ENCODE results near the gene IFTAP.

IFTAP gene

DNA sequence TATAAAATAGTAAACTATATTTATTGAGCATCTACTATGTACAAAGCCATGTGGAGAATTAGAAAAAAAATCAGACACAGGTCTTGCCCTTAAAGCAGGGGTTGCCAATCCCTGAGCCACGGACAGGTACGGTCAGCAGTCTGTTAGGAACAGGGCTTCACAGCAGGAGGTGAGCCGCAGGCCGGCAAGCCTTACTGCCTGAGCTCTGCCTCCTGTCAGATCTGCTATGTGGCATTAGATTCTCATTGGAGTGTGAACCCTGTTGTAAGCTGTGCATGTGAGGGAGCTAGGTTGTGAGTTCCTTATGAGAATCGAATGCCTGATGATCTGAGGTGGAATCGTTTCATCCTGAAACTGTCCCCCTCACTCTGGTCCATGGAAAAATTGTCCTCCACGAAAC, 5.9 kb downstream of the IFTAP start:
- no peak for DNase-seq

DNA sequence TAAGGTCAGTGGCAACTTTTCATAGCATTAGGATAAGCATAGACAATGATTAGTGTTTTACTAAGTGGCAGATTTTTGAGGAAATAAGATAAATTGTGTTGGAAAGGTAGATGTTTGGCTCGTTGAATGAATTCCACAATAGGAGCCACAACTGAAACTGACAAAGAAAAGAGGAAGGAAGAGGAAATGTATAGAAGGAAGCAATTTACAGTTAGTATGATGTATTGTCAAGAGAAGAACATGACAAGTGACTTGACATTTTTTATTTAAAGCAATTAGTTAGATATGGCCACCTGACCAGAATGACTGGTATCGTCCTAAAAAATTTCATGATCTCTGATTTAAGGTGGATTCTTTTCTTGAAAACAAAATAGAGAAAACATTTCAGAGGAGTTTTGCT, 6.9 kb downstream of the IFTAP start:
- DNase-seq, result no peak

DNA sequence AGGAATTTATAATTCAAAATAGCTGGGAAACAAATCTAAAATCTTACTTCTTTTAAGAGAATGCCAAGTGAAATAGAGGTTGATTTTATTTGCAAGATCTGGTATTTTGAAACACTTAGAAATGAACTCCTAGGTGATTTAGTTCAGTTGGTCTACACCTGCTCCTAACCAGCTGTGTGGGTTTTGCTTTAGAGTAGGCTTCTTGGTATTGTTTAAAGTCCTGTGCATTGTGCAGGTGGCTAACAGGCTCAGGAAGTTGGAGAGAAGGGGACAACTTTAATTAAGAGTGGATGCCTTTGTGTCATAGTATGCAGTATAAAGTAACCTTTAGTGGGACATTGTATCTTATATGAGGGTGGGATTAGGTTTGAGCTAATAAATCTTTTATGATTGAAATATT, 7.8 kb downstream of the IFTAP start:
- DNase-seq, result no peak

DNA sequence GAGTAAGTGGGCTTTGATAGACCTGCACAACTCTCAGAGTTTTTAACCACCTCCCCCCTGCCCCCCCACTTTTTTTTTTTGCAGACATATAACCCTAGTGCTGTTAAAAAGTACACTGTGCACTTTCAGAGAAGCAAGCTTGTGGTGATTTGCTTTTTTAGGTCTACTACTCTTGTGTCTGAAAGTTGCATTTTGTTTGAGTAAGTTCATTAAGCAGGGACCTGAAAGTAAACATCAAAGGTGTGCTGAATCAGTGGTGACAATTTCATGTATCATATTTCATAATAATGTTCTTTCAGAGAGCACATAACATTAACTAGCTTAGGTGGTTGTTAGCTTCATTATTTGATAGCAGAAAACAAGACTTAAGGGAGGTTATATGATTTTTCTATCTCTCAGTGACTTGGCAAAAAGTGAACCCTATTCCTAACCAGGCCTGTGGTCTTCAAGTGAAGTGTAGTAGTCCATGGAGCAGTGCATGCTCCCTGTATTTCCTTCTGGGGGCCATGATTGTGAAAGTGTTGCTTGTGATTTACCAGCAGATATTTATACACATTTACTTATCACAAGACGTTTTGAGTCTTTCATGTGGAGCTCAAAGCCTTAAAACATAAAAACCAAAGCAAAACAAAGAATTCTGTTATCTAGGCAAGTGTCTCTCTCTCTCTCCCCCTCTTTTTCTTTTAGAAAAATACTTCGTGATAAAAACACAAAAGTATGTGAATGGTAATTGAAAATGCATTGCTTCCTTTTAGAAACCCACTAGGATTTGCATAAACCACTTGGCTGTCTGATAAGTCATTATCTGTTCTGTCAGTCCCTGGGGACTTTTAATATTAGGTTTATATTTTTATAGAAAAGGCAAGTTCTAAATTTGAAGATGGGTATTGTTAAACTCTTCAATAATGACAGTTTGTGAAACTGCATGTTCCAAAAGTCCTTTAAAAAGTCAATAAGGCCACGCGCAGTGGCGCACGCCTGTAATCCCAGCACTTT, 11.2 kb downstream of the IFTAP start:
- no peak for DNase-seq

DNA sequence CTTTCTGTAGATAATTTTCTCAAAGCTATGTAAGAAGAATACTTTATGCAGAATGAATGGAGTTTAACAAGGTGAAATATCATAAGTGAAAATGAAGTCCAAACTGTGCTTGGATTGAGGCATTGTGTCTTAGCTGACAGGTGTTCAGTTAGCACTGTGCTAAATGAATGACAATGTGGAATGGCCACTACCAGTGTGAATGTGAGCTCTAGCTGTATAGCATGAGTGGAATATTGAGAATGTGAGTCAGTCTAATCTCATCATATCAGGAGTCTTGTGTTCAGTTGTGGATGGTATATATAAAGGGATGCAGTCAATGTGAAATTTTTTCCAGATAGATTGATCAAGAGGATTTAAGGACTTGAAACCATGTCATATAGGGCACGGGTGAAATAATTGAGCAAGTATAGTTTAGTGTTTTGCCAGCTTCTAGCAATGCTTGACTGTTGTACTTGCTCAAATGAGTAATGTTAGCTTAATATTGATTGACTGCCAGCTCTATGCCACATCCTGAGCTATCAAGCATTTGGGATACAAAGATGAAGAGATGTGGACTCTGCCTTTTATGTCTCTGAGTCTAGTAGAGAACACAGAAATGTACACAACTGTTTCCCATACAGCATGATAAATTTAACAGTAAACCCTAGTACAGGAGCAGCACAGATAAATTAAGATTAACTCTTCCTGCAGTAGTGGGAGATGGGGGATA, 14.3 kb downstream of the IFTAP start:
- no peak for DNase-seq

DNA sequence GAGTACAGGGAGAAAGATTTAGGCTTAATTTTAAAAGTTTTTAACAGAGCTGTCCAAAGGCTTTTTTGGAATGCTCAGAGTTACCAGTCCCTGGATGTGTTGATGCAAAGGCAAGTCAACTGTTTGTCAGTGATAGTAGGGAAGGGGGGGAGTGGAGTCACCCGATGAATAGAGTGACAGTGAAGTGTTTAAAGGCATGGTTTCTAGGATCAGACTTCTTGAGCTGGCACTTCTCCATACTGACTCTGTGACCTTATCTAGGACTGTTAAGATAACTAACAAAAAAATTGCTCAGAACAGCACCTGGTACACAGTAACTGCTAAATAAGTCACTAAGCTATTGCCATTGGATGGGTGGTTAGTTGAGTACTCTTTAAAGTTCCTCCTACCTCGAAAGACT, 15.1 kb downstream of the IFTAP start:
- no peak for DNase-seq

DNA sequence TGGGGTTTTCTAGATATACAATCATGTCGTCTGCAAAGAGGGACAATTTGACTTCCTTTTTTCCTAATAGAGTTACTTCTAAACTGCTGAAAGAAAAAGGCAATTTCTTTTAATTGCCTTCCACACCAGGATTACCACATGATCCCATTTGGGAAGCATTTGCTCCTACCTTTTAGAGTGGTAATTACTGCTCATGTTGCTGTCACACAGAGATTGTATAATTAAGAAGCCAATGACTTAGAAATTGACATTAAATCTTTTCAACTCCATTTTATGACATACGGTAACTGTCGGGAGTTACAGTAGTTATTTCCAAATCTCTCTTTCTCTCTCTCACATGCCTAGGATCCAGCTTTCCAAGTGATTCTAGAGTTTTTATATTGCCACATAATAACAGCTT, 21.5 kb downstream of the IFTAP start:
- DNase-seq, result no peak

DNA sequence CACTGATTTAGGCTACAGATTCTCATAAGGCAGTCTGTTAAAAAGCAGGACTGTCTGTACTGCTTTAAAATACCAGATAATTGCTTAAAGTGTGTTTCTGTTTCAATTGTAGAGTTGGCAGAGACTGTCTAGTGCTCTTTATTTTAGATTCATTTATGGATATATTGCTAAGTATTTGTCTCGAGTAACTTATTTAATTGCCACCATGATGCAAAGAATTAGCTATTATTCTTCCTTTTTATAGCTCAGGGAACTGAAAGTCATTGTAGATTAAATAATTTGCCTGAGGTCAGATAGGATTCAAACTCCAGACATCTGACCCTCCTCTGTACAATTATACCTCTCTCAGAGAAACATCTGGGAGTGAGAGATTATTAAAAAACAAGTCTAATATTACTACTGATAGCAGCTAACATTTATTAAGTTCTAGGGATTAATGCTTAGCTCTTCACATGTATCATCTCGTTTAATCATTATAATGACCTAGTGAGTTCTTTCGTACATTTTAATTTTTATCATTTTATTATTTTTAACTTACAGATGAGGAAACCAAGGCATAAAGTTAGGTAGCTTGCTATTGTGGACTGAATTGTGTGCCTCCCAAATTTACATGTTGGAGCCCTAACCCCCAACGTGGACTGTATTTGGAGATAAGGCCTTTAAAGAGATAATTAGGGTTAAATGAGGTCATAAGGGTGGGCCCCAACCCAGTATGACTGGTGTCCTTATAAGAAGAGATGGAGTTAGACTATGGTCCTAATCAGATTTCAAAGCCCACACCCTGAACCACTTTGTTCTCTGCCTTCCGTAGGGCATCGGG, 23.5 kb downstream of the IFTAP start:
- no peak for DNase-seq

DNA sequence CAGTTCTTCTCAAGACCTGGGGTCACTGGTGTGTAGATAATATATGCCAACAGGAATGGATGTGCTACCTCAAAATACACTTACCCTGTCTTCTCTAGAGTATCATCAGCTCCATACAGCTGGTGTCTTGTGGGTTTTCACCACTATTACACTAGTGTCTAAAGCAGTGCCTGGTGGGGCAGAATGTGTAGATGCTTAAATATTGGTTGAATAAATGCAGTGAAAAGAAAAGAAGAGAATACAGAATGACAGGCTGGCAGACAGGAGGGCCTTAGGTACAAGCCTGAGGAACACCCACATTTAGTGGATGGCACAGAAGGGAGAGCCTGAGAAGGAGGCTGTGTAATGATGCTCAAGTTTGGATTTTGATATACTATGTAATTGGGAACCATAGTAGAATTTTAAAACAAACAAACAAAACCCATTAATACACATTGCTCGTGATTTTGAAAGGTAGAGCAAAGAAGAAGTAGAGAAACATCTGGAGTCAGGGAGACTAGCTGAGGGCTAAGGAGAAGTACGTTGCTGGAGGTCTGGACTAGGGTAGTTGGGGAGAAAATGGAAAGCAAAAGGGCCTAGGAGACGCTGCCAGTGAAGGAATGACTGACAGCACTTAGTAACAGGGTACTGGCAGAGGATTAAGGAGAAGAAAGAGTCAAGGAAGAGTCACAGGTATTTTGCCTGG, 24.2 kb downstream of the IFTAP start:
- DNase-seq, result no peak

DNA sequence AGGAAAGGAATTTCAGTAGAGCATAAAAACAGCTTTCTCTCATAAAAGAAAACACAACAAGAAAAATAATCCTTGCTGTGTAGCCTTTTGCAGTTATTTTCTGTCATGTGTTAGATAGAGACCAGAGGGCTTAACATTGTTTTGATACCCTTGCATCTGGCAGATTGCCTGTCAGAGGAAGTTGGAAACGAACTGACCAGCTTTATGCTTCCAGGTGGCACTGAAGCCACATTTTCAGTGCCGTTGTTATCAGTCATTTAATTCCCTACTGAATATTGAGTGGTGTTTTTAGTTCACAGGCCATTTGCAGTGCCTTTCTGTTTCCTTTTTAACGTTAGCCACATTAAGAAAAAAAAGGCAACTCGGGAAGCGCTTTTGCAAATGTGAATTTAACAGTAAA, 25.2 kb downstream of the IFTAP start:
- DNase-seq, result no peak

DNA sequence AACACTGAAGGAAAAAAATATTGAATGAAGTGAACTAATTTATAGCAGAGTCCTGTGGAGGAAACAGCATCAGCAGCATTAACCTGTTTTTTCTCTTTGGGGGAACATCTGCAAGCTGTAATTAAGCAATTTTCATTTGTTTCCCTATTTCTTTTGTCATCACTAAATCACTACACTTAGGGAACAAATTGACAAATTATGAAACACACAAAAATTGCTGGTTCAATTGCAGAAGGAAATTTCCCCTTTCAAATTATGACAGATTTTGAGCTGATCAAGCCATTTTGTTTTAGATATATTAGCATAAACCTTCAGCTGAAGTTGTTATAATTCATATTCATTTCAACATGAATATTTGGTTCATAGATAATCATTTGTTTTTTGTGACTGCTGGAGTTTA, 25.9 kb downstream of the IFTAP start:
- no peak for DNase-seq

DNA sequence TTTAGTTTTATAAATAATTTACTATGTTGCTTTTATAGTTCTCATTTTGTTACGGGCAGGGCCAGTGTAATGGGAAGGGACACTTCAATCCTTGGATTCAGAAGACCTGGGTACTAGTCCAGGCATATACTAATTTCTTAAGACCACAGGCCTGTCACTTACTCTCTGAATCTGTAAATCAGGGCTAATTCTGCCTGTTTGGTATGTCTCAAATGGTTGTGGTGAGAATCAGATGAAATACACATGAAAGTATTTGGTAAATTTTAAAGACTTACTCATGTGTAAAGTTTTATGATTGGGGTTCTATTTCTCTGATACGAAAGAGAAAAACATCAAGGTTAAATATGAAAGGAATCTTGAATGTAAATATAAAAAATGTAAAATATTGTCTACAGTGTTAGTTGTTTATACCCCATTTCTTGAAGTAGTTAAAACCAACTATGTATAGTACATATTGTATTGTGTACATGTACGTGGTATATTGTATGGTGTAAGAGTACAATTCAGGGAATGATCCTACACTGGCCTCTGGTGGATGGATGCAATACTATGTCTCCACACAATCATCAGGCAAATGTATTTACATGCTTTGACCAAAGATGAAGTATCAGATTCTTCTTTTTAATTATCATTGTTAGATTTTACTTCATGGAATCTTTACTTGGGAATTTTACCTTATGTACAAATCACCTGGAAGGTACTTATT, 28.3 kb downstream of the IFTAP start:
- no peak for DNase-seq

DNA sequence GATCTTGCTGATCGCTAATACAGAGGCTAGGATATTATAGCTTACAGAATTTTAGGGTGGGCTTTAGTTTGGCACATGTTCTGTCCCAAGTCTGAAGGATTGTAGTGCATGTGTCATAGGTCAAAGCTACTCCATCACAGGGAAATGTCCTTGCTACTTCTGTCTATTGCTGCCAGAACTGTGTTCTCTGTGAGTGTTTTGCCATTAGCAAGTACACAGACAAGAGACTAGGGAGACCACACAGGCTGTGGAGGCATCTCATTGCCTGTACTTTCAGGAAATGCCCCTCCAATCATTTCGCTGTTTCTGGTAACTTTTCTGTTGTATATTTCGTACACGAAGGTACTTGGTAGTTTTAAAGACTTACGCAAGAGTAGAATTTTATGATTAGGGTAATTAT, 29.2 kb downstream of the IFTAP start:
- DNase-seq, result no peak

DNA sequence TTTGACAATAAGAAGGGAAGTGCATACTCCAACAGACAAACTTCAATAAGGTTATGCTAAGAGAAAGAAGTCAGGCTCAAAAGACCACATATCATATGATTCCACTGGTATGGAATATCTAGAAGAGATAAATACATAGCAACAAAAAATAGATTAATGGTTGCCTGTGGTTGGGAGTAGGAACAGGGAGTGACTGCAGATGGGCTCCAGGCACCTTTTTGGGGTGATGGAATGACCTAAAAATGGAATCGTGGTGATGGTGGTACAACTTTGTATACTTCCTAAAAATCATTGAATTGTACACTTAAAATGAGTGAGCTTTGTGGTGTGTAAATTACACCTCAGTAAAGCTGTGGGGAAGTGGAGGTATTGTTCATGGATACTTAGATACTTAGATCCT, 32.7 kb downstream of the IFTAP start:
- no peak for DNase-seq

DNA sequence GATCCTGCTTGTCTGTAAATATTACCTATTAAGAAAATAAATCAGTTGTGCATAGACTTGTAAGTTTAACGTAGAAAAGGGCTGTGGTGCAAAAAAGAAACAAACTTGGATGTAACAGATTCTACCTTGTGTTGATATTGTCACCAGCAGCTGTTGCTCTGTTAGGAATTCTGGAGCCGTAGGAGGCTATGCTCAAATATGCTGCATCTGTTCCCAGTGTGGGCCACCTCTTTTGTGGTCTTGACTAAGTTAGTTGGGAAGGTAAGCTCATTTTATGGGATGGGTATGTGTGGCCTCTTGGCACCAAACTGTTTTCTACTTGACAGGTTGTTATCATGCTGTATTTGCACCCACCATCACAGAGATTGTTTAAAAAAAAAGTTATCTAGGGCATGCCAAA, 33.2 kb downstream of the IFTAP start:
- DNase-seq, result no peak

DNA sequence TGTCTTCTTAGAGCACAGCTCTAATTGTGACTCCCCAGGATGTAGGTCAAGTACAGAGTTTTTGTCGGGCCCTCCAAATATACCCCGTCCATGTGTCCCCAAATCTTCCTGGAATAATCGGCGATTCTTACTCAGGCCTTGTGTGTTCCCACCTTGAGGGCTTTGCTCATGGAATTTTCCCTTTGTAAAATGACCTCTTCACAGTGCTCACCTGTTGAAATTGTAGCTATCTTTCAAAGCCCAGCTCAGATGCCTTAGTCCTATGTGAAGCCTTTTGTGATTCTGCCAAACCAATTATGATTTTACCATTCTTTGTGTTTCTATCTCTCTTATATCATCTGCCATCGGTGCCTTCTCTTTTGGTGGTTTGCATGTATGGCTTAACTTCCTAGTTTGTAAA, 33.8 kb downstream of the IFTAP start:
- no peak for DNase-seq

DNA sequence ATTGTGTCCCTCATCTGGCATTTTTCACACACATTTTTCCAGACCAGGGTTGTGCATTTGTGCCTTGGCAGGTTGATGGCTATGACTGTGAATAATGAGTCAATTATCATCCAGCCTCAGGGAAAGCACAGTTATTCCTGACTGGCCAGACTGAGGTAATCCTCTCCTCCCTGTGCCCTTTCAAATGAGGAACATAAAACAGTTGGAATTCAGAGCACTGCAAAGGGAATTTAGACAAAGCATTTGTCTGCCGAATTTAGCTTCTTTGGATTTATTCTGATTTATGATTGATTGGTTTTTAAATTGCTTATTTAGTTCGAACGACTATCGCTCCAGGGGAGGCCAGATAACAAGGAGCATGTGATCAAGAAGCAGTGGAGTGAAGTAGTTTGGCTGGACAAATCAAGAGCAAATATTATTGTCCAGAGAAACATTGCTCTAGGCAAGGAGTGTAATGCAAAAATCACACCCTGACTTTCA, 34.5 kb downstream of the IFTAP start:
- no peak for DNase-seq

DNA sequence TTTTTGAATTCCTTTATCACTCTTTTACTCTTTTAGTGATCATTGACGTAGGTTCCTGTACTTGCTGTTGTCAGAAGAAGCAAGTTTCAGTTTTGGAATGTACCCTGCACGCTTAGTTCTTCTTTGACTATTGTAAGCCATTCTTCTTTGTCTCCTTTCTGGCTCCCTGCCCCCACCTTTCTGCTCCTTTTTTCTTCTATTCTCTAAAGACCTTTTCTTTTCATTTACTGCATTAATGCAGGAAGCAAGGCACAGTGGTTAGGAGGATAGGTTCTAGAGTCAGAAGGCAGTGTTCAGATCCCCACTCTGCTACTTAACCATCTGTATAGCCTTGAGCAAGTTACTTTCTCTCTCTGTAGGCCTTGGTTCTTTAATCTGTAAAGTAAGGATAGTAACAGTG, 37.5 kb downstream of the IFTAP start:
- DNase-seq, result no peak

DNA sequence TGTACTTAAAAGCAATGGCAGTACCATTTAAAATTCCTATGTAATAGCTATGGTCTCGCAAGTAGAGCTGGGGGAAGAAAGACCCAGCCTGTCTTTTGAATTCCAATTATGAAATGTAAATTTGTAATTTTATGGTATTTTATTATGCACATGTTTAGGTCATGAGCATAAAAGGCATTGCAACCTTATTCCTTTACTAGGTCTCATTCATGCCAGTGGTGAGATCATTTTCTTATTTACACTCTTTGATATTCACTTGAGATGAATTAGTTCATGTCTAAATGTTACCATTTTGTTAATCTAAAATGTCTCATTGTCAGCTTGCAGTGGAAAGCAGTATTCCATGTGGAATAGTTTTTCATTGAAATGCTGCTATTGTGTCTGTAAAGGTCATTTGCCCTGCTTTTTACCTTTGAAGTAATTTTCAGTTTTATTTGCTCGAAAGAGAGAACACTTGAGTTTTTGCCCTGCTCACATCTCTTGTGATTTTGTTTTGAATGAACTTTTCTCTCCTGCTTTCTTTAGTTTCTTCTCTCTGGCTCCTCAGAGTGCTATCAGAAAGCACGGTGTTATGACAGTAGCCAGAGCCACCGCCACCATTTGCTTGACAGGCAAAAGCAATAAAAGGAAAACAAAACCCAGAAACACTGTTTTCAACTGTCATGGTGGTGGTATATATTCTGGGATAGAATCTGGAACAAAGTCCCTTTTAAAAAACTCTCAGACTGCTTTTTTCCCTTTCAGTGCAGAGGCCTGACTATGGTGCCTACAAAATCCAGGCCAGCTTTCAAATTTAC, 41.0 kb downstream of the IFTAP start:
- no peak for DNase-seq

DNA sequence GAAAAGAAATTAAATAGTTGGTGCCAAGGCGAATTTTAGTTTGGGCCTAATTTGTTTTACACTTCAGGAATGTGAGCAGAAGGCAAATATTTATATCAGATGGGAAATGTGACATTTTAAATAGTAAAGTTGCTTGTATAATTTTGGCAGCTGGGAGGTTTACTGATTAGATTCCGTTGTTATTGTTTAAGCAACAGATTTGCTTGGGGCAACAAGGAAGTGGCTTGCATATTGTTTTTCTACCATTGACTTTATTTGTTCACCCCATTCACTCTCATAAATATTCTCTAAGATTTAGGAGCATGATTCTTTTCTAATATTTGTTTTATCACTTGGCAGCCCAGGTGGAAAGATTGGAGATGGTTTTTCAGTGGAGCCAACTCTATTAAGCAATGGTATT, 44.3 kb downstream of the IFTAP start:
- no peak for DNase-seq

DNA sequence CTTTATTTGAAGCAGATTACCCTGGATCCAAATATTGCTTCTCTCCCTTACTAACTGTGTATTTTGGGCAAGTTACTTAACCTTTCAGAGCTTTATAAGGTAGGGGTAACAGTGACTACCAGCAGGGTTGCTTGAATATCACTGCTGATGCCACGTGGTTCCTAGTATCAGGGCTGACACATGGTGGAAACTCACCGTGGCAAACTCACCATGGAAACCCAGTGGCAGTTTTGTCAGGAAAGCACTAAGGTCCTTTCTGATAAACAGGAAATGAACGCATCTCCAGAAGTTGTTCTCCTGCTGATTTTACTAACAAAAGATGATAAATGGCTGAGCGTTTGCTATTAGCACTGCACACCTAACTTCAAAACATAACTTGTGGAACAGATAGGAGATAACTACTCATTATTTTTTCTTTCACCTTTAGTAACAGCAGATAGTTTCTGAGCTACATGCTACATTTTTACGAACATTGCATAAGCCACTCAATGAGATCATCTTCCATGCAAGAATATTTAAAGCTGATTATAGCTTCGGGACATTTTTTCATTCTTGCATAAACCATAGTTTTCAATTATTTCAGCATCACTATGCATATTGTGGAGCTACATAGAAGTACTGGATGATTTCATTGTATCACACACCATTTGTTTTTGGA, 63.4 kb downstream of the IFTAP start:
- DNase-seq, result no peak

All from NCI-H510A treated with DMSO at 0.1 percent for 48 hours (cell line).